Measurements from ENCODE around the gene CTU2. TPM values are rescaled to one million over a fixed set of nuclear protein-coding genes. Genes with fewer than 3 reads are reported as not detected.

Gene CTU2
- total RNA-seq, 4 donors from 2014 or later = 4.4 to 13.2 (median 6.3) TPM

GRCh38 chr16:88722784-88723506 is 16.6 kb downstream of the CTU2 start:
- no peak for DNase-seq
- Histone ChIP-seq H3K9me3 (no peaks in the 10 kb centered on the region), H3K4me3 (no peak overlapping the region), H3K36me3 (peaks cover 83 to 100% (median 89%) of the 10 kb centered on the region in 3 donors), H3K27me3 (no peaks in the 10 kb centered on the region), H3K4me1 (no peaks in the 10 kb centered on the region), H3K27ac (no peak overlapping the region)
- intact Hi-C loops (cut with DNase I) = no loop called here
- WGBS, 2 donors = 77 to 90% methylated on average over 12 to 16 of the region's 39 CpGs
- TF ChIP-seq, protein P1, sequence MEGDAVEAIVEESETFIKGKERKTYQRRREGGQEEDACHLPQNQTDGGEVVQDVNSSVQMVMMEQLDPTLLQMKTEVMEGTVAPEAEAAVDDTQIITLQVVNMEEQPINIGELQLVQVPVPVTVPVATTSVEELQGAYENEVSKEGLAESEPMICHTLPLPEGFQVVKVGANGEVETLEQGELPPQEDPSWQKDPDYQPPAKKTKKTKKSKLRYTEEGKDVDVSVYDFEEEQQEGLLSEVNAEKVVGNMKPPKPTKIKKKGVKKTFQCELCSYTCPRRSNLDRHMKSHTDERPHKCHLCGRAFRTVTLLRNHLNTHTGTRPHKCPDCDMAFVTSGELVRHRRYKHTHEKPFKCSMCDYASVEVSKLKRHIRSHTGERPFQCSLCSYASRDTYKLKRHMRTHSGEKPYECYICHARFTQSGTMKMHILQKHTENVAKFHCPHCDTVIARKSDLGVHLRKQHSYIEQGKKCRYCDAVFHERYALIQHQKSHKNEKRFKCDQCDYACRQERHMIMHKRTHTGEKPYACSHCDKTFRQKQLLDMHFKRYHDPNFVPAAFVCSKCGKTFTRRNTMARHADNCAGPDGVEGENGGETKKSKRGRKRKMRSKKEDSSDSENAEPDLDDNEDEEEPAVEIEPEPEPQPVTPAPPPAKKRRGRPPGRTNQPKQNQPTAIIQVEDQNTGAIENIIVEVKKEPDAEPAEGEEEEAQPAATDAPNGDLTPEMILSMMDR (IDR thresholded peaks at IDR 0.05) = no peak
- TF ChIP-seq POLR2A (IDR thresholded peaks at IDR 0.05) = no peak

DNA sequence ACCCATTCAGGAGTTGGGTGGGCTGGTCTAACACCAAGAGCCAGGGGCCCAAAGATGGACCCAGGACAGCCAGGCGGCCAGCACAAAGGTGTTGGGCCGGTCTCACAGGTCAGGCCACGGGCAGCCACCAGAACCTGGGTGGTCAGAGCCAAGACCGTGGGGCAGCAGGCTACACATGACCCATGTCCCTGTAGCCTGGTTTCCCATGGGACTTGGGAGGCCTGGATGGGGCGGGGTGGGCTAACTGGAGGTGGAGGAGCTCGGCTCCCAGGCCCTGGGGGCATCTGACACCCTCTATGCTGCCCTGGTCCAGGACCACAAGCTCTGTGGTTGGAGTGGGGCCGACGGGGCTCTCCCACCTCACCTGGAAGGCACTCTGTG is 17.2 kb downstream of the CTU2 start:
- intact Hi-C loops (cut with DNase I) = no loop called here
- Histone ChIP-seq H3K9me3 (no peaks in the 10 kb centered on the region), H3K36me3 (peaks cover 83 to 98% (median 90%) of the 10 kb centered on the region in 3 donors), H3K27ac (no peak overlapping the region), H3K4me1 (no peaks in the 10 kb centered on the region), H3K4me3 (no peak overlapping the region), H3K27me3 (no peaks in the 10 kb centered on the region)
- TF ChIP-seq, protein P1 (IDR thresholded peaks at IDR 0.05) = no peak
- TF ChIP-seq POLR2A (IDR thresholded peaks at IDR 0.05) = no peak
- 100% methylated on average over 4 of the region's 8 CpGs; no CpG with 5 or more reads in 1 of the 2 donors for WGBS, 2 donors
- no peak for DNase-seq

GRCh38 chr16:88723911-88724310 is 17.6 kb downstream of the CTU2 start:
- WGBS, 2 donors = 94 to 97% methylated on average over 7 to 11 of the region's 17 CpGs
- intact Hi-C loops (cut with DNase I) = no loop called here
- Histone ChIP-seq H3K4me3 (no peak overlapping the region), H3K4me1 (no peaks in the 10 kb centered on the region), H3K9me3 (no peaks in the 10 kb centered on the region), H3K36me3 (peaks cover 80 to 94% (median 86%) of the 10 kb centered on the region in 3 donors), H3K27me3 (no peaks in the 10 kb centered on the region), H3K27ac (no peak overlapping the region)
- DNase-seq = no peak
- TF ChIP-seq, protein P1 (IDR thresholded peaks at IDR 0.05) = no peak
- no peak for TF ChIP-seq POLR2A (IDR thresholded peaks at IDR 0.05)

DNA sequence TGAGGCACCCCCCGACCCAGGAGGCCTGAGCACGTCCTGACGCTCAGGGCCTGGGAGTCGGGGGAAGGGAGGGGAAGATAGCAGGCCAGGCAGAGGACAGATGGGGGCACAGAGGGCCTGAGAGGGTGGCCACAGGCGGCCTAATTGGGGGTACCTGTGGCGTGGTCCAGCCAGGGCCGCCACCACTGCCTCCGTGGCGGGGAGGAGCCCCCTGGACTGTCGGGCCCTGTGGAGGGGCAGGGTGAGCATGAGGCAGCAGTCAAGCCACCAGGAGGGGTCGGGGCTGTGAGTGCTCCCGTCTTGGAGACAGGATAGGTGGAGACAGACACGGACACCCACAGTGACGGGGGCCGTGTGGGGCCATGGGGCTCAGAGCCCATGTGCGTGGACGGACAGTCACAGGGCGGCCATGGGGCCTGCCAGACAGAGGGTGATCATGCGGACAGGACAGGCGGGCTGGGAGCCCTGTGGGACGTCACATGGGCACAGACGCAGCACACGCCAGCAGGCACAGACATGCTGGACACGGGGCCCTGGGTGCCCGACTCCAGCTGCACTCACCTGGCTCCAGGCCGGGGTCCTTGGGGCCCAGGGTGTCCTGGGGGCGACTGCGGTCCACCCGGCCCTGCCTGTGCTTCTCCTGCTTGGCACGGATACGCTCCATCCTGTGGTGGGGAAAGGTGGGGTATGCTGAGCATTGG is 18.7 kb downstream of the CTU2 start:
- TF ChIP-seq POLR2A (IDR thresholded peaks at IDR 0.05) = no peak
- TF ChIP-seq, protein P1 (IDR thresholded peaks at IDR 0.05) = no peak
- DNase-seq = no peak
- Histone ChIP-seq H3K4me3 (no peak overlapping the region), H3K4me1 (no peaks in the 10 kb centered on the region), H3K36me3 (peaks cover 69 to 87% (median 75%) of the 10 kb centered on the region in 3 donors), H3K27me3 (no peaks in the 10 kb centered on the region), H3K27ac (no peak overlapping the region), H3K9me3 (no peaks in the 10 kb centered on the region)
- WGBS, 2 donors = 91 to 92% methylated on average over 4 to 11 of the region's 31 CpGs
- intact Hi-C loops (cut with DNase I) = no loop called here

Measured in esophagus squamous epithelium (tissue), 5 donors.